ENCODE results near the gene CATSPERE.
"Not testable (repeated sequence)": the region's sequence is repeated elsewhere in the genome, so short reads cannot be mapped to it uniquely, and the experiment has no call there.

Gene CATSPERE

GRCh38 chr1:244634546-244634945 is 173.5 kb downstream of the CATSPERE start:
- DNase-seq, result peak; percentile 35

GRCh38 chr1:244636488-244637259 is 175.6 kb downstream of the CATSPERE start:
- DNase-seq, result no peak

- no peak for DNase-seq
Observed at GRCh38 chr1:244639561-244639960, 178.5 kb downstream of the CATSPERE start.

- DNase-seq, result no peak
Observed at GRCh38 chr1:244640917-244641316, 179.8 kb downstream of the CATSPERE start.

- DNase-seq, result no peak
Observed at GRCh38 chr1:244642526-244642925, 181.5 kb downstream of the CATSPERE start.

GRCh38 chr1:244642988-244643387 is 181.9 kb downstream of the CATSPERE start:
- DNase-seq, result no peak

GRCh38 chr1:244645414-244645813 is 184.3 kb downstream of the CATSPERE start:
- DNase-seq, result no peak

GRCh38 chr1:244645890-244646289 is 184.8 kb downstream of the CATSPERE start:
- no peak for DNase-seq

GRCh38 chr1:244647819-244648218 is 186.7 kb downstream of the CATSPERE start:
- DNase-seq, result no peak

- no peak for DNase-seq
Observed at GRCh38 chr1:244651956-244652622, 191.0 kb downstream of the CATSPERE start.

- peak; percentile 98 for DNase-seq
Observed at GRCh38 chr1:244652623-244653438, 191.8 kb downstream of the CATSPERE start, which contains the start of gene DESI2. DESI2 (plus strand) TSS chr1:244653126; CDS start chr1:244653314, 188 bp downstream.

- no peak for DNase-seq
Observed at GRCh38 chr1:244653439-244654107, 192.5 kb downstream of the CATSPERE start.

GRCh38 chr1:244654108-244655038 is 193.3 kb downstream of the CATSPERE start:
- DNase-seq, result no peak

- no peak for DNase-seq
Observed at GRCh38 chr1:244655186-244655585, 194.1 kb downstream of the CATSPERE start.

GRCh38 chr1:244657421-244657820 is 196.3 kb downstream of the CATSPERE start:
- no peak for DNase-seq

- no peak for DNase-seq
Observed at GRCh38 chr1:244659694-244660093, 198.6 kb downstream of the CATSPERE start.

- DNase-seq, result no peak
Observed at GRCh38 chr1:244660595-244660994, 199.5 kb downstream of the CATSPERE start.

GRCh38 chr1:244661569-244662312 is 200.7 kb downstream of the CATSPERE start:
- not testable (repeated sequence) for DNase-seq

- DNase-seq, result no peak
Observed at GRCh38 chr1:244662599-244662998, 201.5 kb downstream of the CATSPERE start.

- no peak for DNase-seq
Observed at GRCh38 chr1:244664353-244664752, 203.3 kb downstream of the CATSPERE start.

GRCh38 chr1:244665771-244666217 is 204.7 kb downstream of the CATSPERE start:
- DNase-seq, result peak; percentile 68

Data from GF-D8 (cell line).